Nephron progenitor cell (in vitro differentiated cells): ENCODE data around the gene S1PR5.

ENCODE experiments used
- DNase-seq: peaks from one replicate; pipeline ENCODE4 v3.0.0; 2021
- H3K27ac Mint-ChIP-seq: 2 replicates; pipeline ENCODE4 v1.8.0; 2021; ENCODE audit warnings: mild to moderate bottlenecking, moderate library complexity, mixed read lengths
- H3K27me3 Mint-ChIP-seq: 2 replicates; pipeline ENCODE4 v1.8.0; 2021; ENCODE audit warnings: mild to moderate bottlenecking, low read depth, mixed read lengths; ENCODE audit not compliant: poor library complexity
- H3K36me3 Mint-ChIP-seq: 2 replicates; pipeline ENCODE4 v1.8.0; 2021; ENCODE audit warnings: low read depth, mixed read lengths
- H3K4me1 Mint-ChIP-seq: 2 replicates; pipeline ENCODE4 v1.8.0; 2021; ENCODE audit warnings: mixed read lengths
- H3K4me3 Mint-ChIP-seq: 2 replicates; pipeline ENCODE4 v1.8.0; 2021; ENCODE audit warnings: mild to moderate bottlenecking, moderate library complexity, mixed read lengths
- H3K9me3 Mint-ChIP-seq: 2 replicates; pipeline ENCODE4 v1.8.0; 2021; ENCODE audit warnings: mild to moderate bottlenecking, moderate library complexity, mixed read lengths
- CTCF ChIP-seq: fragments of 200-600 bp; sonication (generic); IDR thresholded peaks from 2 replicates; pipeline ENCODE4 v1.5.0; 2021; ENCODE audit warnings: antibody characterized with exemption

Gene S1PR5

DNA sequence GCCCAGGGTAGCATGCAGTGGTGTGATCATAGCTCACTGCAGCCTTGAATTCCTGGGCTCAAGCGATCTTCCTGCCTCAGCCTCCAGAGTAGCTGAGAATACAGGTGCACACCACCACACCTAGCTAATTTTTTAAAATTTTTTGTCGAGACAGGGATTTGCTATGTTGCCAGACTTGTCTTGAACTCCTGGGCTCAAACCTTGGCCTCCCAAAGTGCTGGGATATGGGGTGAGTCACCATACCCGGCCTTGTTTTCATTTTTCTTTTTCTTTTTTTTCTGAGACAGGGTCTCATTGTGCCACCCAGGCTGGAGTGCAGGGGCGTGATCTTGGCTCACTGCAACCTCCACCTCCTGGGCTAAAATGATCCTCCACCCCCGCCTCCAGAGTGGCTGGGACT lies 52.8 kb downstream of the S1PR5 start:
- DNase-seq = no peak
- no peak for TF ChIP-seq CTCF
- Mint-ChIP-seq H3K9me3 (no peaks in the 10 kb centered on the region), H3K27ac (no peak overlapping the region), H3K4me1 (peaks cover 27% of the 10 kb centered on the region), H3K4me3 (no peak overlapping the region), H3K36me3 (no peaks in the 10 kb centered on the region), H3K27me3 (peaks cover 12% of the 10 kb centered on the region)
